GM12892 (cell line): ENCODE data around the gene IGF1R.

Experiments used
- POLR2A ChIP-seq: IDR thresholded peaks from 2 replicates; pipeline ENCODE4 v1.6.1; 2011; ENCODE audit warnings: low read depth, low read length, control low read depth
- TAF1 ChIP-seq: IDR thresholded peaks from 2 replicates; pipeline ENCODE4 v1.6.1; 2011; ENCODE audit warnings: low read depth, mild to moderate bottlenecking, control low read depth, low read length, borderline replicate concordance

DNA sequence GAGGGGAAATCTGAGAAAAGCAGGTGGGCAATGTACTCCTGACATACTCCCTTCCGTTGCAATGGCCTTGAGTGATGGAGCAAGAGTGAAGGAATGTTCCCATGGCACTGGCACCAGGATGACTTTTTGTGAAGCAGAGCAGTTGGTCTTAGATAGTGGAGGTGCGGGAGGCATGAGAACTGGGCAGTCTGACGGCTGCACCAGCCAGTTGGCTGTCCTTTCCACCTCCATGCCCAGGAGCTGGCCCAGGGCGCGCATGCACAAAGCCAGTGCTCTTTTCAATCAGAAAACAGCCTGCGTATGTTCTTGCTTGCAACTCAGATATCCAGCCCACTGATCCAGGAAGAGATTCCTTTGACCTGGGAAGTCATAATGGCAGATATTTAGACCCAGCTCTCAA is 222.4 kb downstream of the IGF1R start:
- no peak for TF ChIP-seq TAF1
- TF ChIP-seq POLR2A: no peak
